GM12892 (cell line): Measurements from ENCODE around the gene ABCG4.

Source experiments
- POLR2A ChIP-seq: IDR thresholded peaks from 2 replicates; pipeline ENCODE4 v1.6.1; 2011; ENCODE audit warnings: low read depth, low read length, control low read depth
- POLR2AphosphoS5 ChIP-seq: IDR thresholded peaks from 2 replicates; pipeline ENCODE4 v1.6.1; 2011; ENCODE audit warnings: low read depth, low read length, control low read depth

DNA sequence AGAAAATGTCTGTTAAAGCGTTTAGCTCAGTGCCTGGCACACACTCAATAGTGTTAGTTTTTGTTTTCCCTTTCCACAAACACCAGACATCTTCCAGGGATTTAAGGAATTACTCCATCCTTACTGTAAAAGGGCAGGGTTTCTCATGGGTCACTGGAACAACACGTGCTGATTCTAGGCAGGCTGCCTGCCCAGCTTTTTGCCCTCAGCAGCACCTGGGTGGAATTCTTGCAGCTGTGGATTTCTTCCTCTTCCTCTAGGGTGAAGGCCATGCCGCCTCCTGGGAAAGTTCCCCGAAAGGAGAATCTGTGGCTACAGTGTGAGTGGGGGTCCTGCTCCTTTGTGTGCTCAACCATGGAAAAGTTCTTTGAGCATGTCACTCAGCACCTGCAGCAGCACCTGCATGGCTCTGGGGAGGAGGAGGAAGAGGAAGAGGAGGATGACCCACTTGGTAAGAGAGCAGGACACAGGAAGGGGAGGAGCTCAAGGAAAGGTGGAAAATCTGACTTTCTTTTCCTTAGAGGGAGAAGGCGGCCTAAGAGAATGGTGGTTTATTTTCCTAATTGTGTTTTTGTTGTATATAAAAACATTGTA, 22.1 kb upstream of the ABCG4 start:
- TF ChIP-seq POLR2A = no peak
- no peak for TF ChIP-seq POLR2AphosphoS5
